HepG2 (cell line): ENCODE measurements around the gene PTPRF.

Experiments used
- GABPA ChIP-seq, 2 experiments: IDR thresholded peaks; 2 replicates each; pipeline ENCODE4 v1.6.1; 2011 to 2016; ENCODE audit warnings: low read depth in 2 of 2, low read length in 1 of 2, missing biosample characterization in 1 of 2, missing genetic modification characterization in 1 of 2
- TF ChIP-seq, protein P1 (sequence below): sonication (generic); formaldehyde crosslinking; IDR thresholded peaks from 2 replicates; pipeline ENCODE4 v1.4.0; 2020; ENCODE audit warnings: missing genetic modification reagents, borderline replicate concordance

DNA sequence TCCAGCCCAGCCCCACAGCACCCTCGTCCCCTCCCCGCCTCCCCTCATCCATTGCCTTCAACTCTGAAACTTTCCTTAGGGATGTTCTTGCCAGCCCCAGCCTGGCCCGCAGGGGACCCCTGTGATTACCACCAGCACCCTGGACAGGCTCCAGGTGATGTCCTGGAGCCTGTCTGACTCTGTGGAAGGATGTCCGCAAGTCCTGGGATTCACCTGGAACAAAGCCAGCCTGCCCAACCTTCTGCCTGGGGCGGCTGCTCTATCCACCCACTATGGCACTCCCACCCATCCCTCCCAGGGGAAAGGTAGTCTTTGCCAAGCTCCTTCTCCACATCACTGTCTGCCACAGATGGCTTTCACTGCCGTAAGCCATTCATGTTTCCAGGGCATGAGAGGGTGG is 24.4 kb upstream of the PTPRF start:
- TF ChIP-seq GABPA (IDR thresholded peaks at IDR 0.05; ENCODE audit: low read depth, low read length), result no peak
- no peak for TF ChIP-seq GABPA (CRISPR knock-in tag; IDR thresholded peaks at IDR 0.05; ENCODE audit: low read depth)
- TF ChIP-seq, protein P1, sequence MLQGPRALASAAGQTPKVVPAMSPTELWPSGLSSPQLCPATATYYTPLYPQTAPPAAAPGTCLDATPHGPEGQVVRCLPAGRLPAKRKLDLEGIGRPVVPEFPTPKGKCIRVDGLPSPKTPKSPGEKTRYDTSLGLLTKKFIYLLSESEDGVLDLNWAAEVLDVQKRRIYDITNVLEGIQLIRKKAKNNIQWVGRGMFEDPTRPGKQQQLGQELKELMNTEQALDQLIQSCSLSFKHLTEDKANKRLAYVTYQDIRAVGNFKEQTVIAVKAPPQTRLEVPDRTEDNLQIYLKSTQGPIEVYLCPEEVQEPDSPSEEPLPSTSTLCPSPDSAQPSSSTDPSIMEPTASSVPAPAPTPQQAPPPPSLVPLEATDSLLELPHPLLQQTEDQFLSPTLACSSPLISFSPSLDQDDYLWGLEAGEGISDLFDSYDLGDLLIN (CRISPR knock-in tag), result no peak
